Measurements from ENCODE around the gene DELE1.
"Not testable (repeated sequence)": the region's sequence is repeated elsewhere in the genome, so short reads cannot be mapped to it uniquely, and the experiment has no call there.

The DELE1 gene

DNA sequence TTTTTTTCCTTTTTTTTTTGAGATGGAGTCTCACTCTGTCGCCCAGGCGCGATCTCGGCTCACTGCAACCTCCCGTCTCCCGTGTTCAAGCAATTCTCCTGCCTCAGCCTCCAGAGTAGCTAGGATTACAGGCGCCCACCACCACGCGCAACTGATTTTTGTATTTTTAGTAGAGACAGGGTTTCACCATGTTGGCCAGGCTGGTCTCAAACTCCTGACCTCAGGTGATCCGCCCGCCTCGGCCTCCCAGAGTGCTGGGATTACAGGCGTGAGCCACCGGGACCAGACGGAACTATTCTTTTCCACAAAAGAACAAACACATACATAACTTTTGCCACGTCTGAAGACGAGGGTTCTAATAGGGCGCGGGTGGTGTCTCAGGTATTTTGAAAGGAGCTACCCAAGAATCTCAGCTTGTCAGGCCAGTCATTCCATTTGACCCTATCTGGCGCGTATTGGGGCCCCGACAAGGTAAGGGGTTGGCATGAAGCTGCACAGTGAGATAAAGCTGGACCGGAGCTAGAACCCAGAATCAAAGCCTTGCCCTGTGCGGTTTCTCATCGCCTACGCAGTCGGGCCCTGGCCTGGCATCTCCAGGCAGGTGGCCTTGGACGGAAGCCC lies 734 bp upstream of the DELE1 start:
- DNase-seq (ENCODE audit: low spot score), result not testable (repeated sequence)

- DNase-seq (ENCODE audit: low spot score), result no peak
Observed at GRCh38 chr5:141926434-141926833, 2.8 kb downstream of the DELE1 start.

DNA sequence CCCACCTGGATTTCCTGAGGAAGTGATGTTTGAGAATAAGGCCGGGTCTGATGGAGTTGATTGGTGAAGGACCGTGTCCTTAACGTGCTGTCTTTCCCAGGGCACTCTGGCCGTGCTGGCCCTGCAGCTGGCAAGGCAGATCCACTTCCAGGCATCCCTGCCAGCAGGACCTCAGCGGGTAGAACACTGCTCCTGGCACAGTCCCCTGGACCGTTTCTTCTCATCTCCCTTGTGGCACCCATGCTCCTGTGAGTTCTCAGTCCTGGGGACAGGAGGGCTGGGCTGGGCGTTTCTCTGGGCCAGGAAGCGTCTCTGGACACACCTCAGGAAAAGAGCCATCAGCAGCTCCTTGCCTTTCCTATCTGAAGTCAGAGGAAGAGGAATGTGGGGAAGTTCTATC lies 4.4 kb downstream of the DELE1 start:
- DNase-seq (ENCODE audit: low spot score), result no peak

GRCh38 chr5:141929398-141930058 lies 5.9 kb downstream of the DELE1 start:
- DNase-seq (ENCODE audit: low spot score), result no peak

DNA sequence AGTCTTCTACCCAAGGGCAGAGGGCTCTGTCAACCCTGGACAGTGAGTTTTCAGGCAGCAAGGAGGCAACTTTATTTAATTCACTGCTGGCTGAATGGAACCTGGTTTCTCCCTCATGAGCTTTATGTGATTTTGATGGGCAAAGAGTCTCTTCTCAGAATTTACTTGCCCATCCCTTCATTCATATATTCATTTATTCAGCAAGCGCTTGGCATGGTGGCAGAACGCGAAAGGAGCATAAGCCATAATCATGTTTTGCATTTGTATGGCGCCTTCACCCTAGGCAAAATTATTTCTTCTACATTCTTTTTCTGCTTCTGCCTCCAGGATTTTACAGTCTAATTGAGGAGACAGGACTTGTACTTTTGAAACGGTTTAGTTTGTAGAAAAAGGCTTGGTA lies 8.0 kb downstream of the DELE1 start:
- no peak for DNase-seq (ENCODE audit: low spot score)

GRCh38 chr5:141933151-141933550 lies 9.5 kb downstream of the DELE1 start:
- no peak for DNase-seq (ENCODE audit: low spot score)

DNA sequence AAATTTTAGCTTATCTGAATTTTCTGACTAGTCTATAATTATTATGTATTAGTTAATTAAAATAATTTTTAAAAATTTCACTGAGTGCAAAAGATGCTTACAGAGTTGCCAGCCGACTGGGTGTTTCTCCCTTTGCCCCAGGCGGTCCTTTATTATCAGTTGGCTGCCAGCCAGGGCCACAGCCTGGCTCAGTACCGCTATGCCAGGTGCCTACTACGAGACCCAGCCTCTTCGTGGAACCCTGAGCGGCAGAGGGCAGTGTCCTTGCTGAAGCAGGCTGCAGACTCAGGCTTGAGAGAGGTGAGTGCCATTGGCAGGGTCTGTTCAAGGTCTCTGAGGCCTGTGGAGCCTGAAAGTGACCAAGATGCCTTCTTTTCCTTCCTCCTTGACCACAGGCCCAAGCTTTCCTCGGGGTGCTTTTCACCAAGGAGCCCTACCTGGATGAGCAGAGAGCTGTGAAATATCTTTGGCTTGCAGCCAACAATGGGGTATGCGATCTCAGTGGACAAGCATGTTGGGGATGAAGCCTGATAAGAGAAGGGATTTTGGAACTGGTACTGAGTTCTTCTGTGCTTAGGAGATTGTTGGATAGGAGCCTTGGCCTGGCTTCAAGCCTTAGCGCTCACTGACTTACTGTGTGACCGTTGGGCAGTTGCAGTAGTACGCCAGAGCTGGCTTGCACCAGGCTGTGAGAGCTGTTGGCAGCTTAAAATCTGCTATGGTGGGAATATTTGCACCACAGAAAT lies 10.6 kb downstream of the DELE1 start:
- peak; percentile 78 for DNase-seq (ENCODE audit: low spot score)

DNA sequence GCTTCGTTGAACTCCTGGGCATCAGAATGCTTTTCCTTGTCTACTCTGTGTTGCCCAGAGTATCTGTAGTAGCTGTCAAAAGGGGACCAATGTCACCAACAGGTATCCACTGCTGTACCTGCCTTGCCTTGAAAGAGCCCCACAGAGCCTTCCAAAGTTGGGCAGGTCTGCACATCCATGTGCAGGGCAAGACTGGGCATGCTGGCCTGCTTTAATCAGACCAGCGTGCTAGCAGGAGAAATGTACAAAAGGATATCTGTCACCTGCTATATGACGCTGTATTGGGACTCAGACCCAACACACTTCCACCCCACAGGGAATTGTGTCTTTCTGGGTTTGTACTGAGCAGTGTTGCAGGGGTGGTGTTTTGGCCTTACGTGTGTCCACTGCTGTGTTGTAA lies 11.9 kb downstream of the DELE1 start:
- no peak for DNase-seq (ENCODE audit: low spot score)

- DNase-seq (ENCODE audit: low spot score), result no peak
Observed at GRCh38 chr5:141940695-141941271, 17.1 kb downstream of the DELE1 start.

GRCh38 chr5:141941307-141941706 lies 17.6 kb downstream of the DELE1 start:
- DNase-seq (ENCODE audit: low spot score), result no peak

DNA sequence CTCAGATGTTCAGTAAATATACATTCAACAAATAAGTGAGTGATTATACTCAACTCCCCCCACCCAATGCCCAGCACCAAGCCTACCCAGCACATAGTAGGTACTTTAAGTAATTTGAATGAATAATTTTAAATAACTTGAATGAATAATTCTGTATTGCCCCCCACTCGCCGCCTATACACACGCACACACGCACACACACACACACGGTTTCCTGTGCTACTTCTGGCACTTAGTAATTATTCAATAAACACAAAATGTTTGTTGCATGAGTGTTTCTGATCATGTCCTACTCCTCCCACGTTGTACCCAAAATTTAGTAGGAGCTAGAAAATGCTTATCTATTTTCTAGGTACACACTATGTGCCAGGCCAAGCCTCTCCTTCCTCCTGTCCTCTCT lies 18.1 kb downstream of the DELE1 start:
- DNase-seq (ENCODE audit: low spot score), result no peak

DNA sequence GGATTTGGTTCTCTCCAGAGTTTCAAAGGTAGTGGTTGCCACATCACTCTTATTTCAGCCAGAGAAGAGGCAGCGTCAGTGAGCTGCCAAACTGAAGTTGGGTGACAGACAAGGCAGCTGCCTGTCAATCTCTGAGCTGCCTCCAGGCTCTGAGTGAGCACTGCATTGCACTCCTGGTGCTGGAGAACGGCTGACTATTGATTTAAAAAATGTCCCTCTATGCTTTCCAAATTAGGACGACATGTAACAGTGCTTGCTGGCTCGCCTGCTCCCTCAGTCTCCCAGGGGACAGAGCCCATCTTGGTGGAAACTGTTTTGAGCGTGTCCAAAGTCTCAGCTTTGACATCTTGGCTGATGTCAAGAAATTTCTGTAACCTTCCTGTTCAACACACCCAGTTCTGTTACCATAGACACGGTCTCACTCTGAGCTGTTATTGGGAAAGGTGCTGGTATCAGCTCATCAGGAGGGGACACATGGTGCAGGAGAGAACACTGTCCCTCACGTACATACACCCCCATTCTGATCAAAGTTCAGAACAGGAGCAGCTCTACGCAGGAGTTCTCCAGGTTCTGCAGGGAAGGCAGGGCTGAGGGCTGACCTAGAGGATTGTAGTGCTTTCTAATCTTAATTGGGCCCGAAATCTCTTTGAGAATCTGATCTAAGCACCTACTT lies 18.6 kb downstream of the DELE1 start:
- no peak for DNase-seq (ENCODE audit: low spot score)

DNA sequence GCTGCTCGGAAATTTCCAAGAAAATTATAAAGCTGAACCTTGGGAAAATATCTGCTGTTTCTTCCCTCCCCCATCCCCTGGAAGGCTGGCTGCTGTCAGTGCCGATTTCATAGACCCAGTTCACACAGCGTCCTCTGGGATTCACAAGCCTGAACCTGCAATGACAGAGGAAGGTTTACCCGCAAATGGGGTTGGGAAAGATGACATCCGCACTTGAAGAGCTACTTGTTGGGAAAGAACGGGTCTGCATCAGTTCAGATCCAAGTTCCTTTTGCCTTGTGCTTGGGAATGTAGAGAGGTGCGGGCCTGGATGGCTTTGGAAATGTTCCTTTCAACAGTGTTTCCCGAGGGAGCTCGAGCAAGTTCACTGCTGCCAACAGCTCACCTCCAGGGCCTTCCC lies 20.4 kb downstream of the DELE1 start:
- DNase-seq (ENCODE audit: low spot score), result no peak

DNA sequence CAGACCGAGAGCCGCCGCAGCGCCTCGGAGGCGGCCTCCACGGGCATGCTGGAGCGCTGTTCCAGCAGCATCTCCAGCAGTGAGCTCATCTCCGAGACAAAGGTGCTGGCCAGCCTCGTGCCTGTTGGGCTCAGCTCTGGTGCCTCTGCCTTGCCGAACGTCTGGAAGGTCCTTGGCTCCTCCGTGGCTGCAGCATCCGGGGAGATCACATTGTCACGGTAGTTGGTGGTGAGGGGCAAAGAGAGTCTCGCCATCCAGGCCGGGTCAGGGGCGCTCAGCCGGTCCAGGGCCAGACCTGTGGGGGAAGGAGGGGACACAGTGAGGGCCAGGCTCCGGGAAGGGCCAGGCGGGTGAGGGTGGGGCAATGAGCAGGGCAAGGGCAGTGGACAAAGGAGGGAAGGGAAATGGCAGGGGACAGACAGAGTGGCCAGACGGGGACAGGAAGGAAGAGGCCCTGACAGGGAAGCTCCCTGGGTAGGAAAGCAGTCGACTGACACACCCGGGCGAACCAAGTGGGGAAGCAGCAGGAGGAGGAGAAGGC lies 21.9 kb downstream of the DELE1 start:
- DNase-seq (ENCODE audit: low spot score), result peak; percentile 42

DNA sequence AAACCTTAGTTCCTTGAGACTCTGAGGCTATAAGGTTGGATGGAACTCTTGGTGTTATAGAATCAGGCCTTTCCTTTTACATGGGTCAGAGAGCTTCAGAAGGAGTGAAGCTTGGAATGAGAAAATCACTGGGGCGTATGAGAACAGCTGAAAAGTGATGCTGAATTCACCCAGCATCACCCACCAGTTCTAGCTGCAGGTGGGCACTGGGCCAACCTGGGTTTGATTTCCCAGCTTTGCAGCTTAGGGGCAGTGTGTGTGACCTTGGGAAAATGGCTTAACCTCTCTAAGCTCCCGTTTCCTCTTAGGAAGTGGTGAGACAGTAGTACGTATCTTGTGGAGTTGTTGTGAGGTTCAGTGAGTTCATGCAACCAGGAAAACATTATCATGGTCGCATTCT lies 23.6 kb downstream of the DELE1 start:
- no peak for DNase-seq (ENCODE audit: low spot score)

- no peak for DNase-seq (ENCODE audit: low spot score)
Observed at GRCh38 chr5:141948812-141949211, 25.1 kb downstream of the DELE1 start.

GRCh38 chr5:141949511-141949910 lies 25.8 kb downstream of the DELE1 start:
- no peak for DNase-seq (ENCODE audit: low spot score)

DNA sequence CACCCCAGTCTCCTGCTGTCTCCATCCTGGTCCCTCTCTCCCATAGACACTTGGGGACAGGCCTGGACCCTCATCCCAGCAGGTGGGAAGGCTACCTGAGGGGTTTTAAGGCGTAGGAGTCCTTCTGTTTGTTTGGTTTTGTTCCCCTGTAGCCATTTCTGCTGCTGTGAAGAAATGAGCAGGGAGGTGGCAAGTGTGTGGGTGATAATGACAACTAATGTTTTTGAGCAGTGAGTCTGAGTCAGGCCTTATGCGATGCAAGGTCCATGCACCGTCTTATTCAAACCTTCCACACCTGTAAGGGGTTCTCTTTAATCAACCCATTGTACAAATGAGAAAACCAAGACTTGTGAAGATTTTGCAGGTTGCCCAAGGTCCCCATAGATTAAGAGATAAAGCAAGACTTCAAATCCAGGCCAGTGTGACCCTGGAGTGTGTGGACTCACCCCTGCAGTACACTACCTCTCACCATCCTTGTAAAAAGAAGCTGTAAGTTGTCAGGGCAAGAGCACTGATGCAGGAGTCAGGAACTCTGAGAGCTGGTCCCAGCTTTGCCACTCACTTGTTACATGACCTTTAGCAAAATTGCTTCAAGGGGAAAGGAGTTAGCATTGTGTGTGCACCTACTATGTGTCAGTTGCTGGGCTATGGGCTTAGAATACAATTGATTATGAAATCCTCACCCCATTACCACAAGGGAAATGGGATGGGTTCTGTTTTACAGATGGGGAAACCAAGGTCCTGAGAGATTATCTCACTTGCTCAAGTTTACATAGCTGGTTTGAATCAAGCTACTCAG lies 26.7 kb downstream of the DELE1 start:
- DNase-seq (ENCODE audit: low spot score), result no peak

GRCh38 chr5:141951332-141951781 lies 27.7 kb downstream of the DELE1 start:
- DNase-seq (ENCODE audit: low spot score), result no peak

GRCh38 chr5:141952020-141952419 lies 28.3 kb downstream of the DELE1 start:
- DNase-seq (ENCODE audit: low spot score), result no peak

- no peak for DNase-seq (ENCODE audit: low spot score)
Observed at GRCh38 chr5:141954194-141954593, 30.5 kb downstream of the DELE1 start.

All from cerebellar cortex (tissue), 1 donor.